GM12864 (cell line): ENCODE data around the gene MINPP1.

Experiments used
- DNase-seq: peaks from one replicate; pipeline ENCODE4 v3.0.0-alpha.2; 2011; ENCODE audit warnings: low read depth
- H3K4me3 ChIP-seq: 2 replicates; pipeline ENCODE4 v1.5.1; 2011; ENCODE audit warnings: mild to moderate bottlenecking, low read depth, low read length, control low read depth
- TF ChIP-seq, protein P1 (sequence below): IDR thresholded peaks from 2 replicates; pipeline ENCODE4 v1.5.1; 2011; ENCODE audit warnings: low read depth, mild to moderate bottlenecking, moderate library complexity, low read length, control low read depth, inconsistent platforms; ENCODE audit errors: missing control alignments

The MINPP1 gene

DNA sequence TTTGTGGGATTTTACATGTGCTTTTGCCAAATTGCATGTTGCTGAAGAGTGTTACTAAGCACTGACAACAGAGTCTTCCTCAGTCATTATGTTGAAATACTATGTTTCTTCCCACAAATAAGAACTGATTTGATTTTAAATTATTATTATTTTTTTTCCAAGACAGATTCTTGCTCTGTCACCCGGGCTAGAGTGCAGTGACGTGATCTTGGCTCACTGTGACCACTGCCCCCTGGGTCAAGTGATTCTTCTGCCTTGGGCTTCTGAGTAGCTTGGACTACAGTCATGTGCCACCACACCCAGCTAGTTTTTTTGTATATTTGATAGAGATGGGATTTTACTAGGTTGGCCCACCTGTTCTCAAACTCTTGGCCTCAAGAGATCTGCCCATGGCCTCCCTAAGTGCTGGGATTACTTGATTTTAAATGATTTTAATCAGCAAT, 42.3 kb downstream of the MINPP1 start:
- DNase-seq: no peak
- TF ChIP-seq, protein P1, sequence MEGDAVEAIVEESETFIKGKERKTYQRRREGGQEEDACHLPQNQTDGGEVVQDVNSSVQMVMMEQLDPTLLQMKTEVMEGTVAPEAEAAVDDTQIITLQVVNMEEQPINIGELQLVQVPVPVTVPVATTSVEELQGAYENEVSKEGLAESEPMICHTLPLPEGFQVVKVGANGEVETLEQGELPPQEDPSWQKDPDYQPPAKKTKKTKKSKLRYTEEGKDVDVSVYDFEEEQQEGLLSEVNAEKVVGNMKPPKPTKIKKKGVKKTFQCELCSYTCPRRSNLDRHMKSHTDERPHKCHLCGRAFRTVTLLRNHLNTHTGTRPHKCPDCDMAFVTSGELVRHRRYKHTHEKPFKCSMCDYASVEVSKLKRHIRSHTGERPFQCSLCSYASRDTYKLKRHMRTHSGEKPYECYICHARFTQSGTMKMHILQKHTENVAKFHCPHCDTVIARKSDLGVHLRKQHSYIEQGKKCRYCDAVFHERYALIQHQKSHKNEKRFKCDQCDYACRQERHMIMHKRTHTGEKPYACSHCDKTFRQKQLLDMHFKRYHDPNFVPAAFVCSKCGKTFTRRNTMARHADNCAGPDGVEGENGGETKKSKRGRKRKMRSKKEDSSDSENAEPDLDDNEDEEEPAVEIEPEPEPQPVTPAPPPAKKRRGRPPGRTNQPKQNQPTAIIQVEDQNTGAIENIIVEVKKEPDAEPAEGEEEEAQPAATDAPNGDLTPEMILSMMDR: no peak
- no peak overlapping the region for H3K4me3 ChIP-seq

GRCh38 chr10:87547734-87548311, 43.1 kb downstream of the MINPP1 start:
- no peak for DNase-seq
- TF ChIP-seq, protein P1: no peak
- H3K4me3 ChIP-seq: no peak overlapping the region

GRCh38 chr10:87550741-87551140, 46.0 kb downstream of the MINPP1 start:
- DNase-seq: no peak
- no peak overlapping the region for H3K4me3 ChIP-seq
- TF ChIP-seq, protein P1: no peak

GRCh38 chr10:87551326-87551725, 46.6 kb downstream of the MINPP1 start:
- no peak for DNase-seq
- no peak overlapping the region for H3K4me3 ChIP-seq
- TF ChIP-seq, protein P1: no peak

- TF ChIP-seq, protein P1: no peak
- no peak overlapping the region for H3K4me3 ChIP-seq
- no peak for DNase-seq
Measured at GRCh38 chr10:87552248-87552929, 47.7 kb downstream of the MINPP1 start.

- TF ChIP-seq, protein P1: no peak
Measured at GRCh38 chr10:87557409-87557808, 52.7 kb downstream of the MINPP1 start.

DNA sequence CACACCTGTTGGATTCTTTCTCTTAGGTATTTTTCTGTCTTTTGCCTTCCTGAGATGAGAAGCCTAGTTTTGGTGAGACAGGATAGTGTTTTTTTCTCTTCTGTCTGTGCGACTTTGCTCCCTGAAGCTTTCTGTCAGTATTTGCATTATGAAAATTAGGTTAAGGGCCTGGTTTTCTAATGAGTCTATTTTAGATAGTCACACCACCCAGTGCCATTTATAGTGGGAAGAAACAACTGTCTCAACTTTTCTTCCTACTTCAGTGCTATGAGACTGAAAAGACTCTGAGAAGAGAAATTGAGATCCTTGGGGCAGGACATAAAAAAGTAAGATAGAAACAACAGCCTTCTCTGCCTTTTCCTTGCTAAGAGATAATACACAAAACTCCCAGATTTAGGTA, 53.6 kb downstream of the MINPP1 start:
- TF ChIP-seq, protein P1: no peak
- no peak for DNase-seq
- H3K4me3 ChIP-seq: no peak overlapping the region

More at GRCh38 chr10:87557409-87557808, 52.7 kb downstream of the MINPP1 start:
- DNase-seq: no peak
- no peak overlapping the region for H3K4me3 ChIP-seq
